Lower leg skin (tissue), 4 donors: ENCODE results near the gene SERPINA4. TPM values are rescaled to one million over a fixed set of nuclear protein-coding genes. Genes with fewer than 3 reads are reported as not detected.
"Not testable (repeated sequence)": the region's sequence is repeated elsewhere in the genome, so short reads cannot be mapped to it uniquely, and the experiment has no call there.

Source experiments
- DNase-seq, 2 donors: peaks; one replicate each; pipeline ENCODE4 v3.0.0-alpha.2; 2019; ENCODE audit warnings: low spot score in 2 of 2
- H3K4me3 ChIP-seq: fragments of 200-600 bp; sonication (generic); 2 replicates; pipeline ENCODE4 v1.5.1; 2017; ENCODE audit warnings: mild to moderate bottlenecking, low read depth; ENCODE audit not compliant: poor library complexity, severe bottlenecking
- POLR2A ChIP-seq, 2 donors: fragments of 450-650 bp; IDR thresholded peaks; one replicate each; pipeline ENCODE4 v1.6.1; 2016 to 2017; ENCODE audit warnings: antibody characterized with exemption in 2 of 2, mild to moderate bottlenecking in 1 of 2, moderate library complexity in 1 of 2
- WGBS, 2 donors: methylation state at CpG; one replicate each; pipeline ENCODE4 v1.1.5; 2018; 5-methylcytosine and 5-hydroxymethylcytosine counted together
- intact Hi-C: fragments of 100-400 bp; cut with DNase I; formaldehyde crosslinking; loops from one replicate; pipeline ENCODE4 v1.15.0; 2023; ENCODE audit warnings: low total_unique reads
- total RNA-seq, 4 donors: library from RNA; depleted of rRNA; stranded (reverse); fragments of >200 nt; gene quantifications; one replicate each; pipeline ENCODE4 v1.1.0, GENCODE V29; 2016
- TF ChIP-seq, protein P1 (sequence below), 3 donors: fragments of 450-650 bp; IDR thresholded peaks; one replicate each; pipeline ENCODE4 v1.5.1; 2016; ENCODE audit warnings: antibody characterized with exemption in 3 of 3, mild to moderate bottlenecking in 3 of 3, moderate library complexity in 2 of 3

Gene SERPINA4
- total RNA-seq, 4 donors from 2014 or later, result not detected

DNA sequence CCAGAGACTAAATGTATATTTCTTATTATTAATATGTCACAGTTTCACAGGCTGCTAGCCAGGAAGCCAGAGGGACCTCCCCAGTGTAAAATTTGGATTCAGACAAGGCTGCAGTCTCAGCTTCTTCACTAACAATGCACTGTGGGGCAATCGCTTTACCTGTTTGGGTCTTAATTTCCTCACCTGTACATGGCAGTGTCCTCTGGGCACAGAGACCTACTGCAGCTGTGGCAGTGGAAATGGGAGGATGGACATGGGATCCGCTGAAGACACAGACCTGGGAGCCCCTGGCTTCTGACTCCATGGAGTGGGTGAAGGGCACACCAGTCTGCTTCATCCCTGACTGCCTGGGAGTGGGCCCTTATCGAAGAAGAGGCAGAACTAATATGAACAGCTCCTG lies 13.1 kb downstream of the SERPINA4 start:
- intact Hi-C loops, result no loop called here
- H3K4me3 ChIP-seq, result no peak overlapping the region
- no peak for TF ChIP-seq POLR2A (IDR thresholded peaks at IDR 0.05)
- TF ChIP-seq, protein P1, sequence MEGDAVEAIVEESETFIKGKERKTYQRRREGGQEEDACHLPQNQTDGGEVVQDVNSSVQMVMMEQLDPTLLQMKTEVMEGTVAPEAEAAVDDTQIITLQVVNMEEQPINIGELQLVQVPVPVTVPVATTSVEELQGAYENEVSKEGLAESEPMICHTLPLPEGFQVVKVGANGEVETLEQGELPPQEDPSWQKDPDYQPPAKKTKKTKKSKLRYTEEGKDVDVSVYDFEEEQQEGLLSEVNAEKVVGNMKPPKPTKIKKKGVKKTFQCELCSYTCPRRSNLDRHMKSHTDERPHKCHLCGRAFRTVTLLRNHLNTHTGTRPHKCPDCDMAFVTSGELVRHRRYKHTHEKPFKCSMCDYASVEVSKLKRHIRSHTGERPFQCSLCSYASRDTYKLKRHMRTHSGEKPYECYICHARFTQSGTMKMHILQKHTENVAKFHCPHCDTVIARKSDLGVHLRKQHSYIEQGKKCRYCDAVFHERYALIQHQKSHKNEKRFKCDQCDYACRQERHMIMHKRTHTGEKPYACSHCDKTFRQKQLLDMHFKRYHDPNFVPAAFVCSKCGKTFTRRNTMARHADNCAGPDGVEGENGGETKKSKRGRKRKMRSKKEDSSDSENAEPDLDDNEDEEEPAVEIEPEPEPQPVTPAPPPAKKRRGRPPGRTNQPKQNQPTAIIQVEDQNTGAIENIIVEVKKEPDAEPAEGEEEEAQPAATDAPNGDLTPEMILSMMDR (IDR thresholded peaks at IDR 0.05), result no peak
- DNase-seq, result peak in 1 of 2 donors; percentile 54
- WGBS, 2 donors, result 77 to 98% methylated on average over 3 of the region's 3 CpGs

DNA sequence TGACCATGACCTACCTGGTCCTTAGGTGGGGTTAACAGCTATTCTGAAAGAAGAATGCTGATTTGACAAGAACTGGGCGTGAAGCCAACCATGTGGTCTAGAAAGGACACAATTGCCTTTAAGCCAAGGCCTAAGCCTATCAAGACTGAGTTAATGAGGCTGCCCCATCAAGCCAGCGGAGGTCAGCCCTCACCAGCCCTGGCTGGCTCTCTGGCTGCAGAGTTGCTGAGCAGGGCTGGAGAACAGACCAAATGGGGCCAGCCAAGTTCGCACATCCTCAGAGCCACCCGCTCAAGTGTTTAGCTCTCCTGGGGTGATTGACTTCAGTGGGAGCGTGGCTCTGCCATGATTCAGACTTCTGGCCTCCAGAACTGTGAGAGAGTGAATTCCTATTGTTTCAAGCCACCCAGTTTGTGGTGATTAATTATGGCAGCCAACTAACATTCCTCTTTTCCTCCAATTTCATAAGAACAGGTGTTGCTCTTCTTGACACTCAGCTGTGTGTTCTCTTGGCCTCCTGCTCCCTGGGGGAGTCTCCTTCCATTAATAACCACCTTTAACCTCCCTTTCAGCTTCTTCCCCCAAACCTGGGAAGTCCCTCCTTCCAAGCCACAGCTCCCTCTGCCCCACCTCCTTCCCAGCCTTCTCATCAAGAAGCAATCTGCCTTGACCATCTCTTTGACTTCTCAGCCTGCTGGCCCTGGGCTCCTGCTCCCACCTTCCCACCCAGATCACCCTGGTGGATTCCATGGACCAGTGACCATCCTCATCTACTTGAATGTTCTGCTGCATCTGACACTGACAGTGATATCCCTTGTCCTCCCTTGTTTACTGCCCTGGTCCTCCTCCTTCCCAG lies 14.7 kb downstream of the SERPINA4 start:
- DNase-seq, result peak in 1 of 2 donors; percentile 69
- WGBS, 2 donors, result 79 to 81% methylated on average over 5 of the region's 5 CpGs
- TF ChIP-seq POLR2A (IDR thresholded peaks at IDR 0.05), result no peak
- TF ChIP-seq, protein P1 (IDR thresholded peaks at IDR 0.05), result no peak

DNA sequence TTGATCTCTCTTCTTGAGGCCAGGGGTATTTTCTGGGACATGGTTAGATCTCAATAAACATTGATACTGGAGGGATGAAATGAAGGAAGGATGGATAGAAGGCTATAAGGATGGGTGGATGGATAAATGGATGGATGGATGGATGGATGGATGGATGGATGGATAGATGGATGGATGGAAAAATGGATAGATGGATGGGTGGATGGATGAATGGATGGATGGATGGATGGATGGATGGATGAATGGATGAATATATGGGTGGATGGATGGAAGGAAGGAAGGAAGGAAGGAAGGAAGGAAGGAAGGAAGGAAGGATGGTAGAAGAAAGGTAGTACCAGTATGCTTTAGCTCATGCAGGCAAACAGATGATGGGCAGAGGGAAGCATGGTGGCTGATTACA lies 16.2 kb downstream of the SERPINA4 start:
- intact Hi-C loops, H3K4me3 ChIP-seq, DNase-seq: not testable (repeated sequence)

More for the DNA sequence above, 14.7 kb downstream of the SERPINA4 start:
- no peak overlapping the region for H3K4me3 ChIP-seq
- intact Hi-C loops, result no loop called here

DNA sequence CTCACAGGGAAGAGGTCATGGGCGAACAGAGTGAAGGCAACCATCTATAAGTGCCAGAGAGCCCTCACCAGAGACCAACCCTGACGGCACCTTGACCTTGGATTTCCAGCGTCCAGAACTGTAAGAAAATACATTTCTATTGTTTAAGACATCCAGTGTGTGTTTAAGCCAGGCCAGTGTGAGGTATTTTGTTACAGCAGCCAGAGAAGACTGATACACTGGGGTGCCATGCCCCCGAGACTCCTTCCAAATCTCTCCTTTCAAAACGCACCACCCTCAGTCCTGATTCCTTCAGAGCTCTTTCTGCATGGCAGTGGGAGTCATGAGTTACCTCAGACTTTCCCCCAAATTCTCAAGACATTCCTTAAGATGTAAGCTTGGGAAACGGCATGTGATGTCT lies 17.5 kb downstream of the SERPINA4 start:
- intact Hi-C loops, result no loop called here
- 92 to 94% methylated on average over 6 of the region's 6 CpGs for WGBS, 2 donors
- TF ChIP-seq, protein P1 (IDR thresholded peaks at IDR 0.05), result no peak
- no peak for TF ChIP-seq POLR2A (IDR thresholded peaks at IDR 0.05)

DNA sequence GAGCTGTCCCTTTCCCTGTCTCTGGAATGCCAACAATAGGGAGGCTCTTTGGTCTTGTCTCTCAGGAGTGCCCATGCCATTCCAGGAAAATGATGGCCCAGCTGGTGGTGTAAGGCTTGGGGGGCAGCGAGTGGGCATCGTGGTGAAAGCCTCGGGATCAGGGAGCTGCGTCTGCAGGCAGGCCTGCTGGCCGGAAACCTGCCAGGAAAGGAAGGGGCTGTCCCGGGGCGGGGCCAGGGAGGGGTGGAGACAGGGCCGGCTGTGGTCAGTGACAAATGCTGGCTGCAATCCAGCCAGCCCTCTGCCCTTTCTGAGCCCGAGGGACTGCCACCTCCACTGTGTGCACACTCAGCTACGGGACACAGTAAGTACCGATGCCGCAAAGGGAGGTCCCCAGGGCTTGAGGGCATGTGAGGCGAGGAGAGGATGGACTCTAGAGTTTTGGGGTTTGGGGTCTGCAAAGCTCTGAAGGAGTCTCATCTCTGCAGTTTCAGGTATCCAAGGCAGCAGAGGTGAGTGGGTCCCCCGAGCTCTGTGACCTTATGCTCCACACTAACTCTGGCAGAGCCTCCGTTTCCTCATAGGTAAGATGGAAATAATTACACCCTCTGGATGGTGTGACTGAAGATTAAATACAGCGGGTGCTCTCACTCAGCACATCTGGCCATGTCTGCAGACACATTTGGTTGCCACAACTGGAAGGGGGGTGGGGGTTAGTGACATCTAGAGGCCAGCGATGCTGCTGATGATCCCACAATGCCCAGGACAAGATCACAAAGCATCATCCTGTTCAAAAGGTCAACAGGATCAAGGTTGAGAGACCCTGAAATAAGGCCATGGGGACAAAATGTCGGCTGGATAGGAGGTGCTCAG lies 20.1 kb downstream of the SERPINA4 start, which contains the start of gene SERPINA5:
Gene SERPINA5 (plus strand): TSS at position 300 of the 873 bp plus-strand sequence. CDS start 5,937 bp downstream, outside the sequence.
- TF ChIP-seq POLR2A (IDR thresholded peaks at IDR 0.05), result no peak
- peak in 1 of 2 donors; percentile 87 for DNase-seq
- WGBS, 2 donors, result 41 to 59% methylated on average over 18 of the region's 18 CpGs
- intact Hi-C loops, result no loop called here
- H3K4me3 ChIP-seq, result no peak within 1 kb of the TSS

More for the DNA sequence above, 17.5 kb downstream of the SERPINA4 start:
- no peak for DNase-seq
- H3K4me3 ChIP-seq, result no peak overlapping the region

DNA sequence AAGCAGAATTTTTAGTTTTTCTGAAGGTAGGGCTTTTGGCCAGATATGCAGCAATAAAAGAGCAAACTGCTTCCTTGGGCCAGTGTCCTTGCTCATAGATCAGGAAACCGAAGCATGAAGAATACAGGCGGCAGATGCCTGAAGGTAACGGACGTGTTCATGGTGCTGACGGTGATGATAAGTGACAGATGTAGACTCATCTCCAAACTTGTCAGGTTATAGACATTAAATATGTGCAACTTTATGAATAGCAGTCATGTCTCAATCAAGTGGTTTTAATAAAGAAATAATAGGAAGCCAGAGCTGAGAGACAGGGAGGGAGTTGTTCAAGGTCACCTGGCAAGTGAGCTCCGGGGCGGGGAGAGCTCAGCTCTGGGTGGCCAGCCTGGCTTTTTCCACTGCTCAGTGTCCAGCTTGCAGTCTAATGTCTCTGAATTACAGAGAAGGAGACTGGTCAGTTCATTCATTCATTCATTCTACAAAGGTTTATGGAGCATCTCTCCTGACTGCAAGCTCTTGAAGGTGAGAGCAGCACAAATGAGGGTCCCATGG lies 21.0 kb downstream of the SERPINA4 start:
- 54 to 68% methylated on average over 7 of the region's 7 CpGs for WGBS, 2 donors
- intact Hi-C loops, result no loop called here
- TF ChIP-seq, protein P1 (IDR thresholded peaks at IDR 0.05), result no peak
- no peak for TF ChIP-seq POLR2A (IDR thresholded peaks at IDR 0.05)
- no peak overlapping the region for H3K4me3 ChIP-seq
- DNase-seq, result peak in 1 of 2 donors; percentile 68
